Mesendoderm (in vitro differentiated cells): ENCODE results near the gene LRR1. TPM values are rescaled to one million over a fixed set of nuclear protein-coding genes. Genes with fewer than 3 reads are reported as not detected.

Source experiments
- small RNA-seq: library from polyadenylated mRNA; stranded (forward); fragments of <200 nt; extraction: miRNeasy Mini kit (QIAGEN cat#:217004); gene quantifications from one replicate; pipeline ENCODE3, GENCODE V24; 2013; ENCODE audit not compliant: insufficient read depth

Gene LRR1

Small RNAs within 50 kb of the gene (small RNA-seq; reads per million reads assigned to genes)
- not detected for gene AL139099.3
- gene AL139099.4: not detected
- not detected for gene RF00019
- gene RNA5SP384: not detected
